Naive thymus-derived CD8-positive, alpha-beta T cell (primary cell): ENCODE results near the gene GRID2IP. TPM values are rescaled to one million over a fixed set of nuclear protein-coding genes. Genes with fewer than 3 reads are reported as not detected.

ENCODE experiments used
- ATAC-seq, 2 donors: fragments of 150-1000 bp; cut with Tn5 transposase in 1 of 2; sonication (Bioruptor Pico), chemical (Tn5 transposase) in 1 of 2; 1 replicate in 1 of 2; 2 replicates in 1 of 2; pipeline ENCODE4 v1.10.0; 2021; ENCODE audit warnings: mild to moderate bottlenecking in 2 of 2, moderate library complexity in 2 of 2
- POLR2A ChIA-PET: fragments of 350-600 bp; sonication (Branson Sonifier 250); formaldehyde crosslinking; loops from one replicate; lab custom pipeline; 2021; ENCODE audit warnings: antibody characterized with exemption; lab: Charles Lee
- DNase-seq, 10 donors: peaks; one replicate each; pipeline versions ENCODE4 v3.0.0 to v3.0.0-alpha.2; 2020 to 2022
- H3K27ac Mint-ChIP-seq, 10 donors: one replicate each; pipeline ENCODE4 v1.8.0; 2020 to 2022; ENCODE audit warnings: mild to moderate bottlenecking in 10 of 10, mixed read lengths in 10 of 10, moderate library complexity in 4 of 10, inconsistent platforms in 1 of 10
- H3K27me3 Mint-ChIP-seq, 5 donors: one replicate each; pipeline ENCODE4 v1.8.0; 2021 to 2022; ENCODE audit warnings: mixed read lengths in 5 of 5
- H3K36me3 Mint-ChIP-seq, 3 donors: one replicate each; pipeline ENCODE4 v1.8.0; 2020 to 2022; ENCODE audit warnings: mixed read lengths in 3 of 3, mild to moderate bottlenecking in 2 of 3, inconsistent platforms in 1 of 3
- H3K4me1 Mint-ChIP-seq, 4 donors: one replicate each; pipeline ENCODE4 v1.8.0; 2021 to 2022; ENCODE audit warnings: mixed read lengths in 4 of 4
- H3K4me3 Mint-ChIP-seq, 10 donors: one replicate each; pipeline ENCODE4 v1.8.0; 2020 to 2022; ENCODE audit warnings: mild to moderate bottlenecking in 10 of 10, mixed read lengths in 10 of 10, moderate library complexity in 6 of 10, inconsistent platforms in 1 of 10
- H3K9me3 Mint-ChIP-seq, 9 donors: one replicate each; pipeline ENCODE4 v1.8.0; 2020 to 2022; ENCODE audit warnings: mixed read lengths in 9 of 9, mild to moderate bottlenecking in 3 of 9, inconsistent platforms in 1 of 9, moderate library complexity in 1 of 9
- polyA plus RNA-seq, 3 donors: library from polyadenylated mRNA; unstranded; fragments of 300-500 nt; fragmentation: Illumina TruSeq; gene quantifications; one replicate each; pipeline ENCODE4 v1.2.3, GENCODE V29; 2021
- total RNA-seq, 8 experiments: library from RNA in 2 of 8; stranded (reverse) in 2 of 8; gene quantifications; one replicate each; pipeline ENCODE4 v1.2.3 and lab custom pipeline; 2021 to 2026

The GRID2IP gene
- total and polyA plus RNA-seq, 5 experiments from 2014 or later, result 0.05 to 2.6 (median 1.3) TPM; not detected in 1

DNA sequence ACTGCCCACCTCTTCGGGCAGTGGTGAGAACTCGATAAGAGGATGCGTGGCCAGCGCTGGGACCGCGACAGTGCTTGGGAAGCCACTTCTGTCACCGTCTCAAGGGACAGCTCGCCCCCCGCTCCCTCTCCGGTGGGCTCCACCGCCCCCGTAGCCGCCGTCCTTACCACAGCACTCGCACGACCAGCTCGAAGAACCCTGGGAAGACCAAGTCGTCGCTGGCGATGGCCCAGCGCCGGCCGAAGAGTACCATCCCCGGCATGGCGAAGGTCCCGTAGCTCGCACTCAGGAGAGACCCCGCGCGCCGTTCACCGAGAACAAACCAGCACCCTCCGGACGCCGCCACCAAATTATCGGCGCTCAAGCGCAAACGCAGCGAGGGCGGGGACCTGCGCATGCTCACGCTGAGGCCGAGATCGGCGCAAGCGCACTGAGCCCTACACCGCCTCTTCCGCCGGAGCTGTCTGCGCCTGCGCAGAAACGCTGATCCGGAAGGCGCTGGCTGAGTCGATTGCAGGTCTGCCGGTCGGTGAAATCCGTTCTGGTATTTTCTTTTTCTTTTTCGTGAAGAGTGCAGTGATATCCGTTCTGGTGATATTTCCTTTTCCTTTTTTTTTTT, 103.6 kb downstream of the GRID2IP start, which contains the start of gene DAGLB:
DAGLB (minus strand) TSS at position 374 of the 619 bp plus-strand sequence; CDS start at position 262, 112 bp downstream.
- peak within 1 kb of the TSS; percentile 93 to 98 (median 95) for H3K27ac Mint-ChIP-seq
- DNase-seq (peak; percentile 92 to 98 (median 96)), ATAC-seq (peak; percentile 85 to 90)
- POLR2A ChIA-PET, result interaction anchor here (0.6 to 3.9 kb wide), 11 partner anchors 9 to 1574 kb away, joined by 3 to 31 read pairs (median 4); partner anchors contain the start of gene ZDHHC4
- H3K27me3 Mint-ChIP-seq, result no peaks in the 10 kb centered on the region
- peaks cover 12 to 49% (median 39%) of the 10 kb centered on the region in 4 donors for H3K4me1 Mint-ChIP-seq
- peaks cover 0 to 32% (median 11%) of the 10 kb centered on the region in 3 donors for H3K36me3 Mint-ChIP-seq
- peak within 1 kb of the TSS; percentile 93 to 98 (median 94) for H3K4me3 Mint-ChIP-seq
- no peaks in the 10 kb centered on the region for H3K9me3 Mint-ChIP-seq

Other genes starting within 250 kb of the GRID2IP start
- 10 to 100 TPM; 17.8 to 27.7 TPM for gene FAM220A, start 202.5 kb downstream of the GRID2IP start, total RNA-seq
- gene FAM220A, start 202.5 kb downstream of the GRID2IP start, polyA plus RNA-seq, result 1 to 10 TPM; 4.4 to 6.7 (median 5.8) TPM
- gene RAC1, start 176.9 kb downstream of the GRID2IP start, total RNA-seq, result 10 to 100 TPM; 91.2 to 96.7 TPM
- 100 to 1,000 TPM; 197 to 248 (median 218) TPM for gene RAC1, start 176.9 kb downstream of the GRID2IP start, polyA plus RNA-seq
- 10 to 100 TPM; 75.4 to 78.1 TPM for gene DAGLB, start 103.5 kb downstream of the GRID2IP start, total RNA-seq
- gene DAGLB, start 103.5 kb downstream of the GRID2IP start, polyA plus RNA-seq, result 10 to 100 TPM in 1 of 3 donors, 1 to 10 TPM in 2; 7.2 to 11.9 (median 7.6) TPM
- 10 to 100 TPM; 33.1 to 35.3 TPM for gene KDELR2, start 67.3 kb downstream of the GRID2IP start, total RNA-seq
- 10 to 100 TPM; 39.2 to 51.1 (median 42.0) TPM for gene KDELR2, start 67.3 kb downstream of the GRID2IP start, polyA plus RNA-seq
- 10 to 100 TPM; 39.7 to 48.3 TPM for gene ZDHHC4, start 26.0 kb upstream of the GRID2IP start, total RNA-seq
- gene ZDHHC4, start 26.0 kb upstream of the GRID2IP start, polyA plus RNA-seq, result 10 to 100 TPM; 77.2 to 81.0 (median 78.9) TPM
- 10 to 100 TPM; 57.4 to 61.8 TPM for gene INTS15, start 38.6 kb upstream of the GRID2IP start, total RNA-seq
- gene INTS15, start 38.6 kb upstream of the GRID2IP start, polyA plus RNA-seq, result 10 to 100 TPM; 29.4 to 43.3 (median 30.2) TPM
- 1 to 10 TPM; 9.4 to 9.5 TPM for gene ZNF853, start 64.1 kb upstream of the GRID2IP start, total RNA-seq
- 1 to 10 TPM; 3.1 to 8.2 (median 3.8) TPM for gene ZNF853, start 64.1 kb upstream of the GRID2IP start, polyA plus RNA-seq
- gene ZNF316, start 85.9 kb upstream of the GRID2IP start, total RNA-seq, result 10 to 100 TPM; 65.5 to 77.9 TPM
- 1 to 10 TPM in 2 of 3 donors, under 1 TPM in 1; 0.96 to 5.7 (median 1.8) TPM for gene ZNF316, start 85.9 kb upstream of the GRID2IP start, polyA plus RNA-seq
- gene ZNF12, start 155.5 kb upstream of the GRID2IP start, total RNA-seq, result 10 to 100 TPM; 45.5 to 49.7 TPM
- gene ZNF12, start 155.5 kb upstream of the GRID2IP start, polyA plus RNA-seq, result 10 to 100 TPM; 19.9 to 23.0 (median 21.5) TPM
- gene RSPH10B2, start 202.6 kb upstream of the GRID2IP start, total RNA-seq, result 1 to 10 TPM in 1 of 2 experiments, under 1 TPM in 1; 0.68 to 1.5 TPM
- not detected for gene RSPH10B2, start 202.6 kb upstream of the GRID2IP start, polyA plus RNA-seq